LHCN-M2 (cell line): ENCODE measurements around the gene AK8. TPM values are rescaled to one million over a fixed set of nuclear protein-coding genes. Genes with fewer than 3 reads are reported as not detected.

ENCODE experiments used
- DNase-seq: peaks from one replicate; pipeline ENCODE4 v3.0.0-alpha.2; 2012; ENCODE audit warnings: low read depth
- total RNA-seq: library from RNA; depleted of rRNA; stranded (reverse); fragments of >200 nt; gene quantifications from 2 replicates; pipeline ENCODE4 v1.2.3, GENCODE V29; 2014

Gene AK8
- total RNA-seq, 1 experiment from 2014 or later: not detected

DNA sequence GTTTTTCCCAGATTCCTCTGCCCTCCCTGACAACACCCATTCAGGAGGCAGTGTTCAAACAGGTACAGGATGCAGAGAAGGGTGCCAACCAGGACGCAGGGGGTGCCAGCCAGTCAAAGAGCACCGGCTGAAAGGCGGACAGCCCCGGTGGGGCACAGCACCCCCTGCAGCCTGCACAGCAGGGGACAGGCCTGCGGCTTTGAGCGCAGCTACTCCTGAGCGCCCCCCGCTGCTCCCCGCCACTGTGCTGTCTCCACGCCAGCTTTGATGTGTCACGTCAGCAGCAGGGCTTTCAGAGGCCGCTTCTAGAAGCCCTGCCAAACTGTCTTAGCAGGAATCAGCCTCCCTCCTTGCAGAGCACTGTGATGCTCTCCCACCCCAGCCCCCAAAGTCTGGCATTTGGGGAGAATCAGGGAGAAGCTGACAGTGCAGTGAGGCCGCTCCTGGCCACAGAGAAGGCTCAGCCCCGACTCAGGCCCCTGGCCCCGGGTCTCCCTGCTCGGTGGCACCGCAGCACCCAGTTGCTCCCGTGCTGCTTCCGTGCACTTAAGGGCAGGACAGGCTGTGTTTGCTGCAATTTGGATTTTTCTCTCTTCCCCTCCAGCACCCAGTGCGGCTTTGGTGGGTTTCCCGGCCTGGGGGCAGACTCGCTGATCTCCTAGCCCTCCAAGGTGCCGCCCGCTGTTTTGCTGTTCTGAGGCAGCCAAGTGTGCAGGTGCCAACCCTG lies 20.3 kb downstream of the AK8 start:
- DNase-seq: no peak

DNA sequence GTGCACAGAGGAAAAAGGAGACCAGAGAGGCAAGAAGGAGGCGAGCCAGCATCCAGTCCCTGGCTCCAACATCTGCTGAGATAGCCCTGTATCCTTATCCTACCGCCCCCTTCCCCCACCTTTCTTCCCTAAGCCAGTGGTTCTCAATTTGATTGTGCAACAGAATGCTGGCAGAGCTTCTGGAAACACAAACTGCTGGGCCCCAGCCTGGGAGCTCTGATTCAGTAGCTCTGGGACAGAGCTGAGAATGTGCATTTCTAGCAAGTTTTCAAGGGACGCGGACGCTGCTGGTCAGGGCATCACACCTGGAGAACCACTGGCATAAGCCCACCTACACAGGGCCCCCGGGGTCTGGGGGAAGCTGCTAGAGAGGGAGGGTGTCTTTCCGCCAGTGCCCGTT lies 21.1 kb downstream of the AK8 start:
- peak; percentile 19 for DNase-seq

- no peak for DNase-seq
These were observed 22.2 kb downstream of the AK8 start for GRCh38 chr9:132855904-132856303.

- DNase-seq: no peak
These were observed 23.3 kb downstream of the AK8 start for GRCh38 chr9:132854832-132855231.

- no peak for DNase-seq
These were observed 24.6 kb downstream of the AK8 start for GRCh38 chr9:132853482-132853881.

DNA sequence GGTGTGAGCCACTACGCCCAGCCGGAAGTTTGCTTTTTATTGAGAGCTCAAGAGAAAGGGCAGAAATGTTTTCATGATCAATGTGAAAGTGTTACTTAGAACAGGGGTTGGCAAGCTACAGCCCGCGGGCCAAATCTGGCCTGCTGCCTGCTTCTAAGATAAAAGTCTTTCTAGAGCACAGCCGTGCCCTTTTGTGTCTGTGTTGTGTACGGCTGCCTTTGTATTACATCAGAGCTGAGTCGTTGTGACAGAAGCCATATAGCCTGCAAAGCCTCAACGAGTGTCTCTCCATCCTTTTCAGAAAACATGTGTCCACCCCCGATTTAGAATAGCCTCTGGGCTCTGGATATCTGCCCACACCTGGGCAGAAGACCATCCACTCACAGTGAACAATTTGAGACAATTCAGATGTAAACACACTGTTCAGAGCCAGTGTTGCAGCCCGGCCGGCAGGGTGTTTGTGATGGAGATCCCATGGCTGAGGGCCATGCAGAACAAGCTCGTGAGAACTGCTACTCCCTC lies 28.8 kb downstream of the AK8 start:
- no peak for DNase-seq

DNA sequence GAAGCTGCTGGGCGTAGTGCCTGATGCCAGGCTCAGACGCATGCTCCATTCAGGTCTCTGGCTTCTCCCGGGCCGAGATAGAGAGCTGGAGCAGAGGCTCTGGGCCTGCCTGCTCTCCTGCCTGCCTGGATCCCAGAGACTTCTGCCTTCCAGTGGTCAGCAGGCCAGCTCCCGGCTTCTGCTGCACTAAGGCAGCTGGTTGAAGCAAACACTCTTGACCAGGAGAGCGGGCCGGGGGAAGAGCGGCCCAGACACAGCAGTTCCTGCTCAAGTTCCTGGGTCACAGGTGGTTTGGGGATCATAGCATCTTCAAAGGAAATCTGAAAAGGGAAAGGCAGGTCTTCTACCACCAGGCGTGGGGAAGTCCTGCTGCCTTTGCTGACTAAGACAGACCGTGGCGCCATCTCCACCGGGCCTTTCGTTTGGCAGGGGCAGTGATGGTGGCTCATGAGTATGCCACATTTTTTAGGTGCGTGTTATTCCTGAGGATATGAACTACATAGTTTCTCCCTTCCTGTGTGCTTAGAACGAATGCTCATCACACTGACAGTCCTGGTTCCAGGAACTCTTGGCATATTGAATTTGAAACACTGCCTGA lies 31.1 kb downstream of the AK8 start:
- DNase-seq: no peak

DNA sequence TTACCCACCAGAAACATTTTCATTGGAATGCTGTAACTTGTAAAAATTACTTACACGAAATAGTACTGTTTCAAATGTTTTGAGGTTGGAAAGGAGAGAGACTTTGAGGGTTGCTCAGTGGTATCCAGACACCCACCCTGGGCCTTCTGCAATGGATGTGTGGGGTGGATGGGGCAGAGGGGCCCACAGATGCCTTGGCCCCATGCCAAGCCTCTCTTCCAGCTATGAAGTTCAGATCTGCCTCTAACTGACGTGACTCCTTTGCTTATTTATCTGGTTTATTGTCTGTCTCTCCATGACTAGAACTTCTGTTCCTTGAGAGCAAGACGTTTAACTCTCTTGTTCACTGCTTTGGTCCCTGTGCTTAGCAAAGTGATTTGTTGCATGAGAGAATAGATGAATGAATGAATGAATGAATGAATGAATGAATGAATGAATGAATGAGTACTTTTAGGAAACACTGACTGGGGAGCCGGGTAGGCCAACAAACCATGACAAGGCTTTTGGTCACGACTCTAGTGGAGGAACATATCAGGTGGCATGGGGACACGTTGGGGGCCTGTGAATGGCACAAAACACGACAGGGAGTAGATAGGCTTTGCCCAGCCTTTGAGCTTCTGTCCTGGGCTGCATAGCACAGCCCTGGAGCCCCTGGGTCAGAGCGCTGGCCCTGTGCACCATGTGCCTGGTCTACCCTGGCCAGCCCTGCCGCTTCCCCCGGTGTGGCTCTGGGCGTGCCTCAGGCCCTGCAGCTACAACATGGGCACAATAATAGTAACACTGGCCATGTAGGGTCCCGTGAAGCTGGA lies 31.8 kb downstream of the AK8 start:
- DNase-seq: no peak

- no peak for DNase-seq
These were observed 35.7 kb downstream of the AK8 start for GRCh38 chr9:132842124-132843044.

DNA sequence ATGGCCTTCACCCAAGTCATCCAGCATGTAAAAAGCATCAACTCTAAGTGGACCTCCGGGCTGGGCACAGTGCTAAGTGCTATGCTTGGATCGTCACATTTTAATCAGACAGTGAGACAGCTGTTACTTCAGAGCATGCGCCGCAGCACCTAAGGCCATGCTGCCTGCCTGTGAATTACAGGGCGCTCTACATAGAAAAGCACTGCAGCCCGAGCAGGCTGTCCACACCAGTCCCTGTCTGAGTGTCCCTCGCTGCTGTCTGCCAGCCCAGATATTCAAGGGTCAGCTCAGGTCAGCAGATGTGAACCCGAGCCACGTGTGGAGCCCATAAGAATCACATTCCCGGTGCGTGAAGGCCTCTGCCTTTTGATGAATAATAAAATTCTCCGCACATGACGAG lies 37.1 kb downstream of the AK8 start:
- no peak for DNase-seq

GRCh38 chr9:132838291-132838690 lies 39.8 kb downstream of the AK8 start:
- DNase-seq: no peak

GRCh38 chr9:132837501-132838286 lies 40.4 kb downstream of the AK8 start:
- no peak for DNase-seq

- DNase-seq: no peak
These were observed 43.7 kb downstream of the AK8 start for GRCh38 chr9:132834343-132834742.

DNA sequence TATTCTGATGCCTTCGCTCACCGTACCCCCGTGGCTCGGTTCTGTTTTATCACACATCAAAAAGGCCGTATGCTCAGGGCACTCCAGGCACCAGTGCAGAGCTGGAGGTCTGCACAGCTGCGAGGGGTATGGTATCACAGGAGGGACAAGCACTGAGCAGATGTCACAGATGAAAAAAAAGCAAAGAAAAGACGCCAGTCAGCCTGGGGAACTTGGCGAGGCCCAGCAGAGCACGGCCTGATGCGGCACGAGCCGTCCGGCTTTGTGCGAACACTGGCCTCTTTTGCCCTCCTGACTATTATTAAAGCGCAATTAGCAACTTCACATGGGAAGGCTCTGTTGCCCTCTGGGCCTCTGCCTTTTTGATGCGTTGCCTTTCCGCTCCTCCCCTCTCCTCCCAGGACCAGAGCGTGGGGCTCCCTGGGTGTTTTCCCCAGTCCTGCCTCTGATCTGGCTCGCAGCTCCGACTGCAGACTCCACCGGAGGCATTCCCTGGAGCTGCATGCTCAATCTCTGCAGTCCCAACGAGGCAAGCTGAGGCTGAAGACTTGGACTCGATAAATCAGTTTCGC lies 44.4 kb downstream of the AK8 start:
- no peak for DNase-seq

GRCh38 chr9:132832171-132832881 lies 45.8 kb downstream of the AK8 start:
- no peak for DNase-seq

DNA sequence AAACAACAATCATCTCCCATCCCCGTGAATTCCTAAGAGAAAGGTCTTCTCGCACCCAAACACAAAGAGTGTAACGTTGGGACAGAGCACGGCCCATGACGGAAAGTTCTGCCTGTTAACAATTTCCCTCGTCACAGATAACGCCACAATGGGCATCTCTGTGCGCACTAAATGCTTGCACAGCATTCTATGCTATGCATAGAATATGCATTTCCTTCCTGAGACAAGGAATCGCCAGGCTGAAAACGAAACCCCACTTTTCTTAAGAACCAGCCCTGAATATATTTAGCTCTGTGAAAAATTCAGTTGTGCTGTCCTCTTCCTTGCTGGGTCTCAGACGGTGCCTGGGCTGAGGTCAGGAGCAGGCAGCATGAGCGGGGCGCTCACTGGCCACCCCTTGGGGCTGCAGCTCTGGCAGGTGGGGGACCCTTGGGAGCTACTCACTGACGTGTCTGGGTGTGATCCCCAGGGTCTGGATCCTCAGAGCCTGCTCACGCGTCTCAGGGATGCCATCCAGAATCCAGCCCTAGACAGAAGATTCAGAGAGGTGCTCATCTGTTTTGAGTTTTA lies 49.8 kb downstream of the AK8 start:
- DNase-seq: no peak

DNA sequence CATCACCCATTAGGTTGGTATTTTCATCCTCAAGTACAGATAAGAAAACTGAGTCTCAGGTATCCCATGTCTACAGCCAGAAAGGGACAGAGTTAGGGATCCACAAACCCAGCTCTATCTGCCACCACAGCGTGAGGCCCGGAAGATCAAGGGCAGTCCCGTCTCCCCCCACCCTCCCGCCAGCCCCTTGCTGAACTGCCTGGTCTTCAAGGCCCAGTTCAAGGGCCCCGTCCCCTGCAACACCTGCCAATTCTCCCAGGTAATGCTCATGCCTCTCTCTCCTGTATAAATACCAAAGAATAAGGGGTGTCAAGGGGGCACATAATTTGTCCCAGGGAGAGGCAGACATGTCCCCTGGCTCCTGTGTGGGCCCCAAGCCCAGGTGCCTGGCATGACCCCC lies 50.7 kb downstream of the AK8 start:
- DNase-seq: no peak

DNA sequence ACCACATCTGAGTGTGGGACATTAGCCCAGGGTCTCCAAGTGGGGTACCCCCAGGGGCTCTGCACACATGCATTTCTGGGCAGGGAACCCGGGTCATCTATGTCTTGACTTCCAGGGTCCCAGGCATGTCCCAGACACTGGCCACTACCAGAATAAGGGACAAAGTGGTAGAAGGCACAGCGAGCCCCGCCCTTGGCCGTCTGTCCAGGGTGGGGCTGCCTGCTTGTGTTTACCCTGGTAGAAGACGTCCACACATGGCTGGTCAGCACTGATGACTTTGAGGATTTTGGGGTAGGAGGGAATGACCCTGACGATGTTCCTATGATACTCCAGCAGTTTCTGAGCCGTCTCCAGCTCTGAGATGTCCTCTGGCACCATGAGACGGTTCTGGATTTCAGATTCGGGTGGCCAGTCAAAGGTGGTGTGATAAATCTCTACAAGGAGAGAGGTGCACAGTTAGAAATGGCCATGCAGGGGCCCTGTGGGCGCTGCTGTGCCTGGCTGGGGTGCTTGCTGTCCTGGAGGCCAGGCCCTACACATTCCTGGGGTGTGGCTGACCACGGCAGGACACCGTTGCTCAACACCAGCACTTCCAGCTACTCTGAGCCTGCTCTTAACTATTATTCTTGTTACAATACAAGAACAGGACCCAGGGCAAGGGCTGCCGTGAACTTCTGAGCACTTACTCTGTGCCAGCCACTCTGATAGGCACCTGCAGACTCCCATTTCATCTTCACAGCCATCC lies 51.3 kb downstream of the AK8 start:
- DNase-seq: no peak
